ENCODE results near the gene VOPP1.
A peak's percentile ranks its signal among the peaks of the same experiment; 100 is the strongest.

VOPP1 gene

GRCh38 chr7:55538538-55538937 lies 33.8 kb downstream of the VOPP1 start:
- no peak for TF ChIP-seq CTCF (IDR thresholded peaks at IDR 0.05; ENCODE audit: low read depth, low read length)
- no peak for DNase-seq (ENCODE audit: low read depth)
- H3K4me3 ChIP-seq (ENCODE audit: low read depth, low read length), result no peak overlapping the region

GRCh38 chr7:55537458-55537990 lies 34.8 kb downstream of the VOPP1 start:
- TF ChIP-seq MYC (IDR thresholded peaks at IDR 0.05; ENCODE audit: low read depth, low read length) (no peak), POLR2A (IDR thresholded peaks at IDR 0.05; ENCODE audit: extremely low read depth, insufficient read length) (no peak), CTCF (IDR thresholded peaks at IDR 0.05; ENCODE audit: low read depth, low read length) (no peak), MAX (IDR thresholded peaks at IDR 0.05; ENCODE audit: low read depth, low read length) (no peak)
- peak; percentile 32 for DNase-seq (ENCODE audit: low read depth)
- no peak overlapping the region for H3K4me3 ChIP-seq (ENCODE audit: low read depth, low read length)

- no peak overlapping the region for H3K4me3 ChIP-seq (ENCODE audit: low read depth, low read length)
- DNase-seq (ENCODE audit: low read depth), result no peak
- TF ChIP-seq CTCF (IDR thresholded peaks at IDR 0.05; ENCODE audit: low read depth, low read length) (no peak), POLR2A (IDR thresholded peaks at IDR 0.05; ENCODE audit: extremely low read depth, insufficient read length) (no peak), MAX (IDR thresholded peaks at IDR 0.05; ENCODE audit: low read depth, low read length) (no peak), MYC (IDR thresholded peaks at IDR 0.05; ENCODE audit: low read depth, low read length) (no peak)
Observed at GRCh38 chr7:55536619-55537457, 35.5 kb downstream of the VOPP1 start.

GRCh38 chr7:55535617-55536016 lies 36.7 kb downstream of the VOPP1 start:
- no peak for DNase-seq (ENCODE audit: low read depth)
- no peak for TF ChIP-seq MAX (IDR thresholded peaks at IDR 0.05; ENCODE audit: low read depth, low read length)
- TF ChIP-seq MYC (IDR thresholded peaks at IDR 0.05; ENCODE audit: low read depth, low read length), result no peak
- TF ChIP-seq POLR2A (IDR thresholded peaks at IDR 0.05; ENCODE audit: extremely low read depth, insufficient read length), result no peak
- TF ChIP-seq CTCF (IDR thresholded peaks at IDR 0.05; ENCODE audit: low read depth, low read length), result no peak
- H3K4me3 ChIP-seq (ENCODE audit: low read depth, low read length), result no peak overlapping the region

GRCh38 chr7:55534916-55535590 lies 37.2 kb downstream of the VOPP1 start:
- TF ChIP-seq CTCF (IDR thresholded peaks at IDR 0.05; ENCODE audit: low read depth, low read length) (no peak), MYC (IDR thresholded peaks at IDR 0.05; ENCODE audit: low read depth, low read length) (no peak), MAX (IDR thresholded peaks at IDR 0.05; ENCODE audit: low read depth, low read length) (no peak), POLR2A (IDR thresholded peaks at IDR 0.05; ENCODE audit: extremely low read depth, insufficient read length) (no peak)
- H3K4me3 ChIP-seq (ENCODE audit: low read depth, low read length), result no peak overlapping the region
- DNase-seq (ENCODE audit: low read depth), result peak; percentile 23

All from NB4 (cell line).